ENCODE data around the gene ARHGAP22.

- TF ChIP-seq CTCF (IDR thresholded peaks at IDR 0.05; ENCODE audit: poor library complexity, severe bottlenecking), result no peak
- no peak for TF ChIP-seq EZH2 (IDR thresholded peaks at IDR 0.05; ENCODE audit: borderline replicate concordance, insufficient read depth, low read length, poor library complexity, severe bottlenecking)
- no peak for TF ChIP-seq REST (IDR thresholded peaks at IDR 0.05; ENCODE audit: borderline replicate concordance)
Measured at GRCh38 chr10:48640326-48640725, 35.5 kb upstream of the ARHGAP22 start.

Data from neural cell (in vitro differentiated cells).